K562 (cell line): ENCODE data around the gene AQP2.

ENCODE experiments used
- ARID4B ChIP-seq: sonication (generic); formaldehyde crosslinking; IDR thresholded peaks from 2 replicates; pipeline ENCODE4 v1.8.0; 2022; ENCODE audit warnings: mild to moderate bottlenecking, missing genetic modification reagents
- EP300 ChIP-seq: IDR thresholded peaks from 2 replicates; pipeline ENCODE4 v1.6.1; 2012; ENCODE audit warnings: low read length, improper control_type of control experiment
- IRF2 ChIP-seq: sonication (generic); formaldehyde crosslinking; IDR thresholded peaks from 2 replicates; pipeline ENCODE4 v1.8.1; 2022; ENCODE audit warnings: mild to moderate bottlenecking, missing genetic modification reagents
- NFYB ChIP-seq: IDR thresholded peaks from 2 replicates; pipeline ENCODE4 v1.6.1; 2011; ENCODE audit warnings: mild to moderate bottlenecking, moderate library complexity; ENCODE audit not compliant: insufficient read length; ENCODE audit errors: extremely low read depth
- NR1H2 ChIP-seq: sonication (generic); formaldehyde crosslinking; IDR thresholded peaks from 2 replicates; pipeline ENCODE4 v1.4.0; 2020; ENCODE audit warnings: mild to moderate bottlenecking, missing genetic modification reagents
- STAT6 ChIP-seq: sonication (generic); formaldehyde crosslinking; IDR thresholded peaks from 2 replicates; pipeline ENCODE4 v1.8.1; 2023; ENCODE audit warnings: mild to moderate bottlenecking, missing genetic modification reagents
- TBL1XR1 ChIP-seq, 2 experiments: IDR thresholded peaks; 2 replicates each; pipeline ENCODE4 v1.6.1; 2012; ENCODE audit warnings: improper control_type of control experiment in 2 of 2, low read length in 2 of 2, mild to moderate bottlenecking in 1 of 2
- TCFL5 ChIP-seq: fragments of 250-450 bp; sonication (Bioruptor Pico); conservative IDR thresholded peaks from 2 replicates; pipeline ENCODE4 v1.6.1; 2021; ENCODE audit warnings: mild to moderate bottlenecking, moderate library complexity, matching md5 sums
- ZNF274 ChIP-seq: IDR thresholded peaks from 2 replicates; pipeline ENCODE4 v1.6.1; 2011; ENCODE audit warnings: low read depth, mild to moderate bottlenecking, low read length, moderate library complexity, borderline replicate concordance
- TF ChIP-seq, protein P1 (sequence below), 2 experiments: fragments of 450-650 bp; IDR thresholded peaks; 2 replicates each; pipeline ENCODE4 v1.6.1; 2016

DNA sequence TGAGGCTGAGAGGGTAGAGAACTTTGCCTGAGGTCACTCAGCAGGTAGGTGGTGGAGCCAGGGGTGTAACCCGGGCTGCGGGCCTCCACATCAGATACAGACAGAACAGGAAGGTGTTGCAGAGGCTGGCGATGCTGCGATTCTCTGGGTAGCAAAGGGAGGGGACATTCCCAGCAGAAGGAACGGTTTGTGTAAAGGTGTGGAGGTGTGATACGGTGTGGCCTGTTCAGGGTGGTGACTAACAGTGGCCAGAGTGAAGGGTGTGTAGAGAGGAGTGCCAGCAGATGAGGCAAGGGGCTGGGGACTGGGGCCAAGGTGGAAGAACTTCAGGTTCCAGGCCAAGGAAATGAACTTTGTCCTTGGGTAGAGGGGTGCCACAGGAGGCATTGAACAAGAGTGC lies 28.6 kb upstream of the AQP2 start:
- no peak for TF ChIP-seq NR1H2 (CRISPR knock-in tag)
- TF ChIP-seq ARID4B (CRISPR knock-in tag) = no peak
- TF ChIP-seq EP300 = no peak
- TF ChIP-seq NFYB = no peak
- no peak for TF ChIP-seq IRF2 (CRISPR knock-in tag)
- no peak for TF ChIP-seq ZNF274
- TF ChIP-seq TCFL5 (CRISPR knock-in tag) = no peak
- TF ChIP-seq, protein P1, sequence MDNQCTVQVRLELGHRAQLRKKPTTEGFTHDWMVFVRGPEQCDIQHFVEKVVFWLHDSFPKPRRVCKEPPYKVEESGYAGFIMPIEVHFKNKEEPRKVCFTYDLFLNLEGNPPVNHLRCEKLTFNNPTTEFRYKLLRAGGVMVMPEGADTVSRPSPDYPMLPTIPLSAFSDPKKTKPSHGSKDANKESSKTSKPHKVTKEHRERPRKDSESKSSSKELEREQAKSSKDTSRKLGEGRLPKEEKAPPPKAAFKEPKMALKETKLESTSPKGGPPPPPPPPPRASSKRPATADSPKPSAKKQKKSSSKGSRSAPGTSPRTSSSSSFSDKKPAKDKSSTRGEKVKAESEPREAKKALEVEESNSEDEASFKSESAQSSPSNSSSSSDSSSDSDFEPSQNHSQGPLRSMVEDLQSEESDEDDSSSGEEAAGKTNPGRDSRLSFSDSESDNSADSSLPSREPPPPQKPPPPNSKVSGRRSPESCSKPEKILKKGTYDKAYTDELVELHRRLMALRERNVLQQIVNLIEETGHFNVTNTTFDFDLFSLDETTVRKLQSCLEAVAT (IDR thresholded peaks at IDR 0.05) = no peak
- TF ChIP-seq STAT6 (CRISPR knock-in tag) = no peak
- TF ChIP-seq TBL1XR1 (IDR thresholded peaks at IDR 0.05; ENCODE audit: low read length in 2 of 2) = no peak
